Lower leg skin (tissue), 3 donors: ENCODE data around the gene CYP27B1.

Experiments used
- CTCF ChIP-seq, 3 donors: fragments of 450-650 bp; IDR thresholded peaks; one replicate each; pipeline ENCODE4 v1.5.1; 2016; ENCODE audit warnings: antibody characterized with exemption in 3 of 3, mild to moderate bottlenecking in 3 of 3, moderate library complexity in 2 of 3
- POLR2A ChIP-seq, 2 donors: fragments of 450-650 bp; IDR thresholded peaks; one replicate each; pipeline ENCODE4 v1.6.1; 2016 to 2017; ENCODE audit warnings: antibody characterized with exemption in 2 of 2, mild to moderate bottlenecking in 1 of 2, moderate library complexity in 1 of 2

GRCh38 chr12:57767876-57768275, 998 bp upstream of the CYP27B1 start:
- TF ChIP-seq CTCF (IDR thresholded peaks at IDR 0.05) (no peak), POLR2A (IDR thresholded peaks at IDR 0.05) (no peak)
